Smooth muscle cell (in vitro differentiated cells): ENCODE measurements around the gene ZFAND3. TPM values are rescaled to one million over a fixed set of nuclear protein-coding genes. Genes with fewer than 3 reads are reported as not detected.

Experiments used
- DNase-seq: peaks from one replicate; lab custom pipeline; 2025; ENCODE audit not compliant: unreplicated experiment; lab: John Stamatoyannopoulos, UW
- H2AFZ ChIP-seq: fragments of 200-600 bp; sonication (generic); 2 replicates; pipeline ENCODE4 v1.6.0; 2016; ENCODE audit warnings: antibody characterized with exemption, low read depth, mild to moderate bottlenecking
- H3F3A ChIP-seq: fragments of 200-600 bp; sonication (generic); 2 replicates; pipeline ENCODE4 v1.6.0; 2017; ENCODE audit warnings: antibody characterized with exemption, low read depth
- H3K27ac ChIP-seq: fragments of 200-600 bp; sonication (generic); 2 replicates; pipeline ENCODE4 v1.5.1; 2016; ENCODE audit warnings: low read depth, mild to moderate bottlenecking
- H3K27me3 ChIP-seq: fragments of 200-600 bp; sonication (generic); 2 replicates; pipeline ENCODE4 v1.6.1; 2016; ENCODE audit warnings: low read depth, mild to moderate bottlenecking
- H3K36me3 ChIP-seq: fragments of 200-600 bp; sonication (generic); 2 replicates; pipeline ENCODE4 v1.5.1; 2016; ENCODE audit warnings: low read depth
- H3K4me1 ChIP-seq: fragments of 200-600 bp; sonication (generic); 2 replicates; pipeline ENCODE4 v1.5.1; 2016; ENCODE audit warnings: low read depth
- H3K4me2 ChIP-seq: fragments of 200-600 bp; sonication (generic); 2 replicates; pipeline ENCODE4 v1.6.0; 2016; ENCODE audit warnings: mild to moderate bottlenecking
- H3K4me3 ChIP-seq: fragments of 200-600 bp; sonication (generic); 2 replicates; pipeline ENCODE4 v1.5.1; 2016; ENCODE audit warnings: mild to moderate bottlenecking
- H3K79me2 ChIP-seq: fragments of 200-600 bp; sonication (generic); 2 replicates; pipeline ENCODE4 v1.6.0; 2016; ENCODE audit warnings: low read depth, mild to moderate bottlenecking
- H3K9ac ChIP-seq: fragments of 200-600 bp; sonication (generic); 2 replicates; pipeline ENCODE4 v1.6.0; 2016; ENCODE audit warnings: low read depth
- H3K9me3 ChIP-seq: fragments of 200-600 bp; sonication (generic); replicated peaks from 2 replicates; pipeline ENCODE4 v1.5.1; 2016; ENCODE audit warnings: low read depth
- H4K20me1 ChIP-seq: fragments of 200-600 bp; sonication (generic); 2 replicates; pipeline ENCODE4 v1.6.0; 2016; ENCODE audit warnings: low read depth
- CTCF ChIP-seq: fragments of 200-600 bp; sonication (generic); IDR thresholded peaks from 2 replicates; pipeline ENCODE4 v1.5.1; 2017; ENCODE audit warnings: borderline replicate concordance, mild to moderate bottlenecking, antibody characterized with exemption; ENCODE audit not compliant: insufficient read depth, poor library complexity, severe bottlenecking
- WGBS: methylation state at CpG from one replicate; pipeline ENCODE4 v1.1.7; 2016; ENCODE audit warnings: low lambda C conversion rate; 5-methylcytosine and 5-hydroxymethylcytosine counted together
- polyA plus RNA-seq: library from polyadenylated mRNA; unstranded; fragments of >200 nt; fragmentation: Nextera tagmentation; extraction: Ambion mirVana; gene quantifications from 2 replicates; pipeline ENCODE4 v1.2.1, GENCODE V29; 2016
- total RNA-seq: library from RNA; depleted of rRNA; stranded (reverse); fragments of >200 nt; gene quantifications from 2 replicates; pipeline ENCODE4 v1.2.3, GENCODE V29; 2014

The ZFAND3 gene
- total and polyA plus RNA-seq, 2 experiments from 2014 or later: 27.6 to 40.5 TPM

DNA sequence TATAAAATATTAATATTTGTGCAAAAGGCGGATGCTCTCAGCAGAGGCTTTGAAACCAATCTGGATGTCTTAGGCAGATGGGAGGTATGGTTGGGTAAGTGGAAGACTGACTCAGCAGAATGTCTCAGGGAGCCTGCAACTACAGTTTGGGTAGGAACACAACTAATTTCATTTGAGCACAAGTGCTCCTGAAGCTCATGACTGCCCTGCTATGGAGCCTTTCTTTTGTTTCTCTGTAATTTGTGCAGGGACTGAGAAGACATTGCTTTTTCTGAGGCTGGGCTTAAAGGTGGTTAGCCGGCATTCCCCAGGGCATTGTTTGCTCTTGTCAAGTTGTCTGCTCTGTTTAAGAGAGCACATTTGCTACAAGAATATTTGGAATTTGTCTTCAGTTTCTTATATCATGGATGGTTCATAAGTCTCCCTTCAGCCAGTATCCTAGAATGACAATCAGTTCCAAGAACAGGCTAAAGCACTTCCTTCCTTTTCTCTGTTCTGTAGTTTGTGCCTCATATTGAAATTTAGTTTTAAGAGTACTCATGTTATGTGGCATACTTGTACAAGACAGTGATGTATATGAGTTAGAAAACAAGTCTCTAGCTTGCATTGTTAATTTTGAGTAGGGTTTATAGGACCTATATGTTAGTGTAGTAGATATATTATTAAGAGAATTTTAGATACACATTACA is 208.3 kb downstream of the ZFAND3 start:
- no peak overlapping the region for H3K9ac ChIP-seq
- no peak for TF ChIP-seq CTCF
- no peak overlapping the region for H3K4me2 ChIP-seq
- no peaks in the 10 kb centered on the region for H3K9me3 ChIP-seq
- H3K36me3 ChIP-seq: no peaks in the 10 kb centered on the region
- no peak overlapping the region for H2AFZ ChIP-seq
- DNase-seq: no peak
- no peak overlapping the region for H3K27ac ChIP-seq
- H3F3A ChIP-seq: no peaks in the 10 kb centered on the region
- peaks cover 99% of the 10 kb centered on the region for H4K20me1 ChIP-seq
- peaks cover 15% of the 10 kb centered on the region for H3K4me1 ChIP-seq
- H3K79me2 ChIP-seq: peaks cover 98% of the 10 kb centered on the region
- 73% methylated on average over 2 of the region's 2 CpGs for WGBS
- H3K4me3 ChIP-seq: no peak overlapping the region
- no peaks in the 10 kb centered on the region for H3K27me3 ChIP-seq

DNA sequence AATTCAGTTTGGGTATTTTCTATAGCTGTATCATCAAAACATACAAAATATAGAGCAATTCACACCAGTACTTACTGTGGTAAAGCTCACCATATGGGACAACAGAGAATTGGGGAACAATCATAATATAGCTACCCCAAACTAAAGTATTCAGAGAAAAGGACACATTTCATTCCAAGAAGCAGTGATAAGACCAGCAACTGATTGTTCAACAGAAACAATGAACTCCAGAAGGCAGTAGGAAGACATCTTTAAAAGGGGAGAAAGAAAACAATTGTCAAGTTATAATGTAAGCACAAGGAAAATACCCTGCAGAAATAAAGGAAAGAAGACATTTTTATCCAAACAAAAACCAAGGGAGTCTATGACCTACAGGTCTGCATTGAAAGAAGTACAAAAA is 210.9 kb downstream of the ZFAND3 start:
- Histone ChIP-seq H3K36me3 (no peaks in the 10 kb centered on the region), H3K27me3 (no peaks in the 10 kb centered on the region), H3K4me3 (no peak overlapping the region), H2AFZ (no peak overlapping the region), H4K20me1 (peaks cover 99% of the 10 kb centered on the region), H3K27ac (no peak overlapping the region), H3K4me2 (no peak overlapping the region), H3K9ac (no peak overlapping the region), H3K79me2 (peaks cover 95% of the 10 kb centered on the region), H3K4me1 (peaks cover 35% of the 10 kb centered on the region), H3F3A (no peaks in the 10 kb centered on the region), H3K9me3 (no peaks in the 10 kb centered on the region)
- DNase-seq: no peak
- TF ChIP-seq CTCF: no peak

GRCh38 chr6:38032797-38033196 is 213.3 kb downstream of the ZFAND3 start:
- WGBS: 91% methylated on average over 1 of the region's 1 CpG
- no peak for DNase-seq
- Histone ChIP-seq H3K9me3 (no peaks in the 10 kb centered on the region), H3K36me3 (no peaks in the 10 kb centered on the region), H3F3A (no peaks in the 10 kb centered on the region), H3K4me2 (no peak overlapping the region), H3K27me3 (no peaks in the 10 kb centered on the region), H3K4me3 (no peak overlapping the region), H3K4me1 (peaks cover 27% of the 10 kb centered on the region), H3K9ac (no peak overlapping the region), H4K20me1 (peaks cover 97% of the 10 kb centered on the region), H2AFZ (no peak overlapping the region), H3K27ac (no peak overlapping the region), H3K79me2 (peaks cover 95% of the 10 kb centered on the region)
- no peak for TF ChIP-seq CTCF

- H4K20me1 ChIP-seq: peaks cover 97% of the 10 kb centered on the region
Observed at GRCh38 chr6:38033442-38033982, 214.0 kb downstream of the ZFAND3 start.

More at GRCh38 chr6:38033442-38033982, 214.0 kb downstream of the ZFAND3 start:
- H3K4me2 ChIP-seq: no peak overlapping the region
- peaks cover 95% of the 10 kb centered on the region for H3K79me2 ChIP-seq
- H3K9ac ChIP-seq: no peak overlapping the region
- H3K27me3 ChIP-seq: no peaks in the 10 kb centered on the region
- no peaks in the 10 kb centered on the region for H3F3A ChIP-seq
- 69% methylated on average over 1 of the region's 1 CpG for WGBS
- TF ChIP-seq CTCF: no peak
- H3K36me3 ChIP-seq: no peaks in the 10 kb centered on the region
- H2AFZ ChIP-seq: no peak overlapping the region
- no peaks in the 10 kb centered on the region for H3K9me3 ChIP-seq
- H3K27ac ChIP-seq: peak overlapping the region; percentile 6
- H3K4me1 ChIP-seq: peaks cover 22% of the 10 kb centered on the region
- no peak overlapping the region for H3K4me3 ChIP-seq
- no peak for DNase-seq
